T-helper 1 cell treated with Interleukin-12 subunit alpha and Interleukin-12 subunit beta and Interleukin-4 antibody, amounts not matched to agents 30 ng/mL and 1 ng/mL, for 36 hours (primary cell): Measurements from ENCODE around the gene FAM234B. TPM values are rescaled to one million over a fixed set of nuclear protein-coding genes. Genes with fewer than 3 reads are reported as not detected.
"Not testable (repeated sequence)": the region's sequence is repeated elsewhere in the genome, so short reads cannot be mapped to it uniquely, and the experiment has no call there.

Experiments used
- intact Hi-C: fragments of 100-400 bp; cut with micrococcal nuclease; formaldehyde crosslinking; loops from one replicate; pipeline ENCODE4 v1.15.1; 2024
- total RNA-seq: library from RNA; stranded (reverse); gene quantifications from 2 replicates; pipeline ENCODE4 v1.2.3, GENCODE V29; 2022

Gene FAM234B
- total RNA-seq, 1 donor from 2014 or later = 4.1 TPM

GRCh38 chr12:13052421-13052820 is 8.2 kb downstream of the FAM234B start:
- intact Hi-C loops = no loop called here

- intact Hi-C loops = not testable (repeated sequence)
Observed at GRCh38 chr12:13053617-13054016, 9.4 kb downstream of the FAM234B start.

- intact Hi-C loops = no loop called here
Observed at GRCh38 chr12:13060581-13060980, 16.4 kb downstream of the FAM234B start.

- intact Hi-C loops = no loop called here
Observed at GRCh38 chr12:13061377-13061776, 17.2 kb downstream of the FAM234B start.

GRCh38 chr12:13062669-13063068 is 18.5 kb downstream of the FAM234B start:
- intact Hi-C loops = no loop called here

GRCh38 chr12:13066014-13066413 is 21.8 kb downstream of the FAM234B start:
- intact Hi-C loops = no loop called here

GRCh38 chr12:13066459-13066858 is 22.3 kb downstream of the FAM234B start:
- intact Hi-C loops = no loop called here

GRCh38 chr12:13067322-13067721 is 23.1 kb downstream of the FAM234B start:
- intact Hi-C loops = no loop called here

- intact Hi-C loops = no loop called here
Observed at GRCh38 chr12:13069380-13069779, 25.2 kb downstream of the FAM234B start.

GRCh38 chr12:13071305-13072280 is 27.4 kb downstream of the FAM234B start:
- intact Hi-C loops = loop anchor here (10.0 kb wide), 1 partner anchor 483 kb away; no protein-coding TSS in a partner anchor

- intact Hi-C loops = loop anchor here (10.0 kb wide), 1 partner anchor 482 kb away; no protein-coding TSS in a partner anchor
Observed at GRCh38 chr12:13073173-13073572, 29.0 kb downstream of the FAM234B start.

GRCh38 chr12:13074396-13075117 is 30.4 kb downstream of the FAM234B start:
- intact Hi-C loops = loop anchor here (10.0 kb wide), 1 partner anchor 480 kb away; no protein-coding TSS in a partner anchor

GRCh38 chr12:13075118-13075480 is 30.9 kb downstream of the FAM234B start:
- intact Hi-C loops = loop anchor here (10.0 kb wide), 1 partner anchor 480 kb away; no protein-coding TSS in a partner anchor

GRCh38 chr12:13075786-13076570 is 31.8 kb downstream of the FAM234B start:
- intact Hi-C loops = loop anchor here (10.0 kb wide), 1 partner anchor 479 kb away; no protein-coding TSS in a partner anchor

GRCh38 chr12:13079440-13079906 is 35.3 kb downstream of the FAM234B start:
- intact Hi-C loops = loop anchor here (10.0 kb wide), 1 partner anchor 475 kb away; no protein-coding TSS in a partner anchor

- intact Hi-C loops = no loop called here
Observed at GRCh38 chr12:13080266-13080665, 36.1 kb downstream of the FAM234B start.

- intact Hi-C loops = no loop called here
Observed at GRCh38 chr12:13082861-13083260, 38.7 kb downstream of the FAM234B start.

- intact Hi-C loops = not testable (repeated sequence)
Observed at GRCh38 chr12:13083638-13084037, 39.5 kb downstream of the FAM234B start.

GRCh38 chr12:13084898-13085640 is 40.9 kb downstream of the FAM234B start:
- intact Hi-C loops = no loop called here
